GM18907 (cell line): ENCODE data around the gene FCGR3A.
"Not testable (repeated sequence)": the region's sequence is repeated elsewhere in the genome, so short reads cannot be mapped to it uniquely, and the experiment has no call there.

Experiments used
- ATAC-seq: cut with Tn5 transposase; IDR thresholded peaks from one replicate; pipeline ENCODE4 v1.9.1; 2021; ENCODE audit warnings: mild to moderate bottlenecking, moderate library complexity; ENCODE audit not compliant: unreplicated experiment

FCGR3A gene

DNA sequence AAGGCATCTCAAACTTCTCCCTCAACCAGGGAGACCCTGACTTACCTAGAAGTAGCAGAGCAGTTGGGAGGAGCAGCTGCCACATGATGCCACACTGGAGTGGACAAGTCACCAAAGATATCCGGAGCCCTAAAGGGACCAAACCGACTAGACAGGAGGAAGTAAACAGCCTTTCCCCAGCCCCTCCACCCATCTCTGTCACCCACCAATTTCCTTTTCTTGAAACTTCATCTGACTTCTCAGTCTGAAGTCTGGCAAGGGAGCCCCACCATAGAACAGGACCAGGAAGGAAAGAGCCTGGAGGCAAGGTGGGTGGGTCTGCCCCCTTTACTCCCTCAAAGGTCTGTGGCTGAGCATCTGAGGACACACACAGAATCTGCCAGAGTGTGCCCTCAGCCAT, at the start of gene FCGR3A:
Gene FCGR3A (minus strand): TSS at position 167 of the 400 bp plus-strand sequence. CDS start 82 bp downstream, at position 85.
- ATAC-seq, result no peak

DNA sequence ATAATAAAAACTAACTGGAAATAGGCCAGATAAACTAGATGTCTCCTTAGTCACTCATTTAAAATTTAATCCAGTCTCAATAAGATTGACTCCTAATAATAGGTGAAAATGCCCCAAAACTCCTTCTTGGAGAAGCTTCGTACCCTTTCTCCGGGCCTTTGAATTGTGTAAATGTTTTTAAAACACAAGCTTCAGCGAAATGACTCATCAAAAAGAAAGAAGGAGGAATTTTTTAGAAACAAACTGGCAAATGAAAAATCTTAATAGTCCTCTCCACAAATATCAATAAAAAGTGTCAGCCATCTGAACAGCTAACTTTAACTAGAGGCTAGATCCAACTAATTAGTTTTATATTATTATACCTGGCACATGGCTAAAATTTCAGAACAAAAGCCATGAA, 47.5 kb upstream of the FCGR3A start:
- ATAC-seq, result not testable (repeated sequence)

DNA sequence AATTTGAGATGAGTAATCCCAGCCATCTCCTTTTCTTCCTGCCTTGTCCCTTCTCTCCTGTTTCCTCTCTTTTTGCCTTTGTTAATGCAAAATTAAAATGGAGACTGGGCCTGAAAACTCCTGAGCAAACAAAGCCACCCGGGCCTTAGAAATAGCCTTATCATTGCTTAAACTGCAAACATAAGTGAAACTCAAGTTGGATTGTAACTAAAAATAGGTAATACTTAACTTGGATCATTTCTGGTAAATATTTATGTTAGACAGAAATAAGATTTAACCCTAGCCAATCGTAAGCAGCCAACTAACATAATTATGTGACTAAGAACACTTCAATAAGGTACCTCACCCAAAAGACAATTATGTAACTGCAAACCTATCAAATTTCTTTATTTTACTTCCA, 46.0 kb upstream of the FCGR3A start:
- not testable (repeated sequence) for ATAC-seq

DNA sequence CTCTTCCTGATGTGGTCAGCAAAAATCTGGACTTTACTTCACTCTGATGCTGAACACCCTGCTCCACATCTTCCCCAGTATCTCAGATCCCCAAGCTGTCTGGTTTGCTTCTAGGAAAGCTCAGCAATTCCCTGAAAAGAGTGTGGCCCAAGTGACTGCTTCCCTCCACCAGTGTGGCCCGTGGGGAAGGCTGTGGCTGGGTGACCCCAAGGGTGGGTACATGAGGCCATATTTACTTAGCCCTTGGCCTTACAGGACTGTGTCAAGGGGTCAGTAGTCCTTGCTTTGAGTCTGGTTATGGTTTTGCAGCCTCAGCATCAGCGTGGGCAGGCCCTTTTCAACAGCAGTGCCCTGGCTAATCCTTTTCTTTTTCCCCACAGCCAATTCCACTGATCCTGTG, 45.6 kb upstream of the FCGR3A start:
- not testable (repeated sequence) for ATAC-seq

DNA sequence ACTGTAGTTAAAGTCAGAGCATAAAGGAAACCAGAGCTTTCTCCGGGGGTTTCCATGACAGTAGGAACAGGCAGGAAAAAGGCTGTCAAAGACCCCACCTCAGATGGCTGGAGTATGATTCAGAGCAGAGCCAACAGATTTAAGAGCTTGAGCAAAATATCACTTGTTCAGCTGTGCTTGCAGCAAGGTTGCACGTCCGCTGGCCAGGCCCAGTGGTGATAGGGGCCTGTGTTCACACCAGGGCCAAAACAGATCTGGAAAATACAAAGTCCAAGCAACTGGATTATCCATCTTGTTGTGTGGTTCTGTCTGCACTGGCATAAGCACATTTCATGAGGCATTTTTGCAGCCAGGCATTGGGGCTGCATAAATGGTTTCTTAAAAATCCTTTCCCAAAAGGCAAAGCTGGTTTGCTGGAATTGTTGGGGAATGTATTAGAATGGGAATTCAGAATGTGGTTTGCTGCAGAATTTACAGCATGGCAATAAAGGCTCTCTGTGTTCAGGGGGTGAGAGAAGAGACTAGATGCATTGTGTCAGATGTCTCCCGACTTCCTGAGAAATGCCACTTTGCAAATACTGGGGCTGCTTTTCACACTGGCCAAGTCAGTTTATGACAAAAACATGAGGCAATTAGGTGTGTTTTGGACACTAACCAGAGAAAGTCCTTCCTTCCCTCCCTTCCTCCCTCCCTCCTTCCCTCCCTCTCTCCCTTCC, 44.8 kb upstream of the FCGR3A start:
- ATAC-seq, result not testable (repeated sequence)

DNA sequence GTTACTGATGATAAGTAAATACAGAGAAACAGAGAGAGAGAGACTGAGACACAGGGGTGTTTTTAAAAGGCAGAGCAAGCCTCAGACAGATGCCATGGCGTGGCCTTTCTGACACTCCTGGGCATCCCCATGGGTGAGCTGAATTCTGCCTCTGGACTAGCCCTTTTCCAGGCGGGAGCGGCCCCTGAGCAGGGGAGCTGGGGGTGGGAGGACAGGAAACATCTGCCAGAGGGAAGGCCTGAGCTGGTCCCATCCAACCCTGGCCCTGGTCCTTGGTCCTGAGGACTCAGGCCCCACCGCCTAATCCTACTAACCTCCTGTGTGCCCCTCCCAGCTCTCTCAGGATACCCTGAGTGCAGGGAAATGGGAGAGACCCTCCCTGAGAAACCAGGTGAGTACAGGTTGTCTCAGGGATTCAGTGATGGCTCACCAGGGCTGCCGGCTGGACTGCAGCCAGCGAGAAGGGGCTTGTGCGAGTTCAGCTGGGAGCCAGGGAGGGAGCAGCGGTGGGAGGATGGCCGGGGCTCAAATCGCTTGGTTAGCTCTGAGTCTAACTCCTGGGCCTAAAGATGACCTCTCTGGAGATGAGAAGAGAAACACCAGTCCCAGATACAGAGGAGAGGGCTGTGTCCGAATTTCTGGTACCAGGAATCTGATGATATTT, 43.6 kb upstream of the FCGR3A start:
- not testable (repeated sequence) for ATAC-seq

DNA sequence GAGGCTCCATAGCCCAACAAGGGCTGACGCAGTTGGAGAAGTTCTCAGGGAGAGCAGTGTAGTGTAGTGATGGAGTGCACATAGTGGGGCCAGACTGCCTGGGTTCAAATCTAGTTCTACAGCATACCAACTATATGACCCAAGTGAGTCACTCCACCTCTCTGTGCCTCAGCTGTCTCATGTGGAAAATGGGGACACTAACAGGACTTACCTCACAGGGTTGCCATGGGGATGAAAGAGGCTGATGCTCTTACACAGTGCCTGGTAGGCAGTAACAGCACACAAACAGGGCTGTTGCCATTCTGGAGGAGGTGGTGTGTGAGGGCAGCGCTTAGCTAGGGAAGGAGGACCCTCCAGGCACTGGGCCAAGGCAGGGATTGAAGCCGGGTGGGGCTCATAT, 43.0 kb upstream of the FCGR3A start:
- not testable (repeated sequence) for ATAC-seq

DNA sequence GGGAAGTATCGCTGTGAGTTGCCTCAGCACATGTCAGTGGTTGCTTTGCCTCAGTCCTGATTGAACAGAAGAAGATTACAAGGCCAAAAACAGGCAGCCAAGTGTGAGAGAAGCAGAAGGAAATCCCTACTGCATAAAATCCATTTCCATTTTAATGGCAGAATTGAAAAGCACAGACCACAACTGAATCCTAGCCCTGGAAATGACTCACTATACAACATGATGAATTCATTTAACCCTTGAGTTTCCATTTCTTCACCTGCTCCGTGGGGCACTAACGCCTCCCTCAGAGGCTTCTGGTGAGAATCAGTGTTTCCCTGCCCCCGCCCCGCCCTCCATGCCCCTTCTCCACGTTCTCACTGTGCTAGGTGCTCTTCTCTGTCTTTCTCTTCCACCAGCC, 40.3 kb upstream of the FCGR3A start:
- ATAC-seq, result not testable (repeated sequence)

DNA sequence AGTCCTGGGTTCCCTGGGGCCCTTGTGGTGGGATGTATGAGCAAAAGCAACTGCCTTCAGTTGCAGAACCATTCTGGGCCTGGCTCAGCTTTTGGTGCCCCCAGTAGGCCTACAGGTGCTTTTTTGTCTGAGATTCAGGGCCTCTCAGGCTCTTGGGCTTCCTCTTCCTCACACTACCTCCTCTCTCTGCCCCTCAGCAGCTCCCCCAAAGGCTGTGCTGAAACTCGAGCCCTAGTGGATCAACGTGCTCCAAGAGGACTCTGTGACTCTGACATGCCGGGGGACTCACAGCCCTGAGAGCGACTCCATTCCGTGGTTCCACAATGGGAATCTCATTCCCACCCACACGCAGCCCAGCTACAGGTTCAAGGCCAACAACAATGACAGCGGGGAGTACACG, 39.7 kb upstream of the FCGR3A start:
- ATAC-seq, result not testable (repeated sequence)

DNA sequence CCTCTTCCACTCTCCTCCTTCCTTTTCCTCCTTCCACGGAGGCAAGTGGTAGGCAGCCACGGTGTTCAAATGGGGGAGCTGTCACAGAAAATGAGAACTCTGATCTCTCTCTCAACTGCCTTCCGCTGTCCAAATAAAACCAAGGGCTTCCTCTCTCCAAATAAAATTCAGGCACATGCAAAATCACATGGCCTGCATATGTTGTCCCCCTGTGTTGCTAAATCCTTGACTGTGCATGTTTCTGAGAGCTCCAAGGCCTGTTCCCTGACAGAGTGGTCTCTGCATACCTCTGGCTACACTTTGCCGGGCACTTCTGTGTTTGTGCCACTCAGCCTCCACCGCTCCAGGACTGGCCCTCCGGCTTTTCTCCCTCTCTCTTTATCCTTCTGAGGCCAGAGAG, 39.0 kb upstream of the FCGR3A start:
- ATAC-seq, result not testable (repeated sequence)

DNA sequence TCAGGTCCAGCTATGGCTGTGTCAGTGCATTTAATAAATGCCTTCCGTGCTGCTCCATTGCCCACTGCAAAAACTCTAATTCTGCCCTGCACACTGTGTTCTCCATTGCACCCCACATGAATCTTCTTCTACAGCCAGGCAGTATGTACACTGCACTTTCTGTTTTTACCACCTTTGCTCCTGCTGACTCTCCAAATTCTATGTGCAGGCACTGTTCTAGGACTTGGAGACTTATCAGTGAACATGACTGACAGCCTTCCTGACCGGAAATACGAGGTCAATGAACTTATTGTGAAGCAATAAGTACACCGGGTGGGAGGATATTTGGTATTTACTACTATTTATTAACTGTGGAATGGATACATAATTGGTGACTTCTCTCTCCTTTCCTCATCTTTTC, 33.3 kb upstream of the FCGR3A start:
- not testable (repeated sequence) for ATAC-seq

DNA sequence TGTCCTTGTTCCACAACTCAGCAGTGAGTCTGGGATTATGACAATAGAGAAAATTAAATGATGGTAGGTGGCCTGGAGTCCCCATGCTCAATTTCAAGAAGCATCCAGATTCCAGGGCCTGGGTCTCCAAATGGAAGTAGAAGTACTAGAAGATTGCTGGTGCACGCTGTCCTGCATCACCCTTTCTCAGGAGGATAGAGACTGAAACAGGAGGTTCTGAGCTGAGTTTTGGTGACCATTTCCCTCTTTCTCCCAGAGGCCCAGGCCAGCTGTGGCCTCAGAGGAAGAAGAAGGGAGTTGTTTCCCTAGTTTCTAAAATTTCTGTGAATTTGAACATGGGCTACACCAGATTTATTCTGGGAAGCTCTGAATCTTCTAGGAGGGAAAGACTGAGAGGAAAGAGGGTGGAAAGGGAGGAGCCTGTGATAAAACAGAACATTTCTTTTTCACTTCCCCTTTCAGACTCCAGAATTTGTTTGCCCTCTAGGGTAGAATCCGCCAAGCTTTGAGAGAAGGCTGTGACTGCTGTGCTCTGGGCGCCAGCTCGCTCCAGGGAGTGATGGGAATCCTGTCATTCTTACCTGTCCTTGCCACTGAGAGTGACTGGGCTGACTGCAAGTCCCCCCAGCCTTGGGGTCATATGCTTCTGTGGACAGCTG, 31.4 kb upstream of the FCGR3A start:
- ATAC-seq, result peak; percentile 61

DNA sequence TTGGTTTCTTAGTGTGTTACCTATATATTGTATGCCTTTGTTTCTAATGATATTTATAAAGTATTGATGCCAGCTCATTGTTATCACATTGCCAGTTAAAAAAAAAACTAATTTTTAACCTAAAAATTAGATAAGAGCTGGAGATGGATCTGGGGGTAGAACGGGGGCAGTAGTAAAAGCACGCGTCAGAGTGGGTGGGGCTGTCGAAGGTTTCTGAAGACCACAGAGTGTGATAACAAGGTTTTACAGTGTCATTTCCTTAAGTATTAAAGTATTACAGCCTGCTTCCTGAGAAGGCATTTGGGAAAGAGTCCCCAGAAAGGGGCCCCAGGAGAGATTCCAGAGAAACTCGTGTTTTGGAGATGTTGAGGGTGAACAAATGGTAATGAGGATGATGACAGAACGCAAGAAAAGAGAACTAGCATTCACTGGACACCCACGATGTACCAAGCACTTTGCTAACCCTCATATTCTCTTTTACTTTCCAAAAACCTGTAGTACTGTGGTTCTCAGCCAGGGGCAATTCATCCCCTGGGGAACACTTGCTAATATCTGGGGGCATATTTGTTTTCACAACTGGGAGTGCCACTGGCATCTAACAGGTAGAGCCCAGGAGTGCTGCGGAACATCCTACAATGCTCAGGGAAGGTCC, 30.4 kb upstream of the FCGR3A start:
- ATAC-seq, result not testable (repeated sequence)

DNA sequence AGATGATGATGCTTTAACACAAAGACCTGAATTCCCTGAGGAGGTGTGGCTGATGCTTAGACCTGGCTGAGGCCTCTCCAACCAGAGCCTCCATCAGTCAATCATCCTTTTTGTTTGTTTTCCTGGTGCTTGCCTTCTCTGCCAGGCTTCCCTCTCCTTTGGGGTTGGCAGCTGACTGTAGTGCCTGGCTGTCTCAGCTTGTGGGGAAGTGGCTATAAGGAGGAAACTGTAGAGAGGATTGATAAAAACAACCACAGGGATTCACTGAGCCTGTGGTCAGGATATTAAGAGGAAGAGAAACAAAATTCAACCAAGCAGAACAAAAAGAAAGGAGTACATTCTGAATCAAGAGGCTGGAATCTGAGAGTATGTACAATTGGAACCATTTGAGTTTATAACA, 27.1 kb upstream of the FCGR3A start:
- ATAC-seq, result not testable (repeated sequence)

DNA sequence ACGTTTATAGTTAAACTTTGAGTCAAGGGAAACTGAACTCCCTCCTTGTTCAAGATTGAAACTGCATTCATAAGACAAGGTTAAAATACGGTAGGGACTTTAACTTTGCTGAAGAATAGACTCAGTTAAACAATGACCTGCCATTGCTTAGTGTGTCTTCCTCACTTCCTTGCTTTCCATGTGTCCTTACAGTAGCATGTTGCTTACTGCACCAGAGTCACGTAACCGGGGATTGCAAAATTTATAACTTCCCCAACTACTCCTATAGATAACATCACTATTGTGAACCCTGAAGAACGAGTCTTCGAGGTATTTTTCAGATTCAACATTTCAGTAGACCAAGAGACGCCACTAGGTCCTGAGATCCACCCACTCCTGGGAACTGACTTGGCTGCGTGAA, 22.1 kb upstream of the FCGR3A start:
- ATAC-seq, result not testable (repeated sequence)

DNA sequence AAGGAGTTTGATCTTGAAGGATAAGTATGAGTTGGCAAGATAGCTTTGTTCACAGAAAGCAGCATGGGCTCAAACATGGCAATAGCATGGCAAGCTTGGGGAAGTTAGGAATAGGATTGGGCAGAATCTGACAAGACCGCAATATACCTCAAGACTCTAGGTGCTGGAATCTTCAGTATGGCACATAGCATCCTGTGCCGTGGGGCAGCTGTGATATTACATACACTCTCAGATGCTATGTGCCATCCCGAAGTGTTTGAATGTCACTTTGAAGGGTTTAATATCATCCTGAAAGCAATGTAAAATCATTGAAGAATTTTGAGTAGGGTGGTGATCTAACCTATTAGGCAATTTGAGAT, 17.0 kb upstream of the FCGR3A start:
- not testable (repeated sequence) for ATAC-seq

DNA sequence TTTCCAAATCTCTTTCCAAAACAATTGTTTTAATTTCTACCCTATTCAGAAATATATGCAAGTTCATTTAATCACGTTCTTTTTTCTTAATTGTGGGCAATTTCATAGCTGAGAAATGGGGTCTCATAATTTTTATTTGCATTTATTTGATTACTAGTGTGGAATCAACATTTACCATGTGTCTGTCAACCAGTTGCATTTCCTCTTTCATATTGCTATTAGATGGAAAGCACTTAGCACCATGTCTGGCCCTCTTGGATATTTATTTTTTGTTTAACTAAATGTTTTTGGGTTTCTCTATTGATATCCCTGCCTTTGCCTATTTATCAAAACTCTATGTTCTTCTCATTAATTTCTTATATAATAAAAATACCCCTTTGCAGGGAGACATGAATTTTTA, 13.9 kb upstream of the FCGR3A start:
- ATAC-seq, result not testable (repeated sequence)

DNA sequence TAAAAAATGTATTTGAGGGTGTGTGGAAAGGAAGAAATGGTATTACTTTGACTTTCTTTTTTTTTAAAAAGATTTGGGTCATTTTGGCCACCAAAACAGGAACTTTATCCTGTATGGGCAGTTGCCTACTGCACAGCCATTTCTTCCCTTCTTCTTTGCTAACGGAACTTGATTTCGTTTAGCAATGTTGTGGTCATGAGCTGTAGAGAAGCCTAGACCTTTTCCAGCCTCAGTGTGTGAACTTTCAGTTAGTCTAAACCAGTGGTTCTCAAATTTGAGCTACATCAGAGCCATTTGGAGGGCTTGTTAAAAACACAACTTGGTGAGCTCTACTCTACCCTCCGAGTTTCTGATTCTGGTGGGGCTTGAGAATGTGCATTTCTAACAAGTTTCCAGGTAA, 12.8 kb upstream of the FCGR3A start:
- ATAC-seq, result not testable (repeated sequence)

DNA sequence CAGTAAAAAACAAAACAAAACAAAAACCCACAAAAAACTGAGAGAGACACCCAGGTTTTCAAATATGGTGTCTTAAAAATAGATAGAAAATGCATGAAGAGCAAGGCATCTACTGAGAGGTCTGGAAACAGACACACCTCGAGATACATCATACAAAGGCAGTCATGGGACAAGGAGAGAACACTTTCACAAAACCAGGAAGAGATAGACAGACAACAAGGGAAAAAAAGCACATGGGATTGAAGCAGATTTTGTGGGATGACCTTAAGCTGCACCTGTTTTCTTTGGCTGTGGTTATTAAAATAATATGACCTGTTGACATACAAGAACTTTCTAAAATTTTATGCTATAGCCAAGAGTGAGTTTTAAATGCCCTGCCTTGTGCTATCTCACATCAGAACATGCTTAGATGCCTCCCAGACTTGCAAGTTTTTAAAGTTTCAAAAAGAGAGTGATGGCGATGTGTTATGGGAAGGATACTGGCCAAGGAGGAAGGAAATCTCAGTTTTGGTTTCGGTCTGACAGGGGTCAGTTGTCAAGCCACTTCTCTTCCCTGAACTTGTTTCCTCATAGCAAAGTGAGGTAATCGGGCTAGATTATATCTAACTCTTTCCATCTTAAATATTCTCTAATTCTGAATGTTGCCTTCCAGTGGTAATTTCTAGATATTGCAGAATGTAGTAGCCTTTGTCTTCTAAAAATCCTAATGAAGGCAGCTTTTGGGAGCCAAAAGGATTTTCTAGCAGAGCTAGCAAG, 11.5 kb upstream of the FCGR3A start:
- not testable (repeated sequence) for ATAC-seq
